ENCODE measurements around the gene FAF1. TPM values are rescaled to one million over a fixed set of nuclear protein-coding genes. Genes with fewer than 3 reads are reported as not detected.

Gene FAF1
- total RNA-seq, 1 experiment from 2014 or later = 14.7 TPM

- H3K79me2 ChIP-seq (ENCODE audit: low read length) = peaks cover 87% of the 10 kb centered on the region
- ChIA-PET POLR2A (ENCODE audit: unreplicated experiment) (no interaction called here), CTCF (interaction anchor here (1.6 kb wide), 1 partner anchor 102 kb away, joined by 4 read pairs; no protein-coding TSS in a partner anchor)
- H3K27ac ChIP-seq (ENCODE audit: low read length) = peak overlapping the region; percentile 62; the same call in 1 of the 2 replicates
- peak overlapping the region; percentile 87 for H3K9ac ChIP-seq (ENCODE audit: low read length)
- H4K20me1 ChIP-seq (ENCODE audit: low read length) = no peaks in the 10 kb centered on the region; the same call in 1 of the 2 replicates
- H3K27me3 ChIP-seq (ENCODE audit: low read length) = no peaks in the 10 kb centered on the region
- no peak for TF ChIP-seq EZH2 (IDR thresholded peaks at IDR 0.05; ENCODE audit: low read length, unreplicated experiment)
- TF ChIP-seq CTCF (conservative IDR thresholded peaks at IDR 0.05; ENCODE audit: low read depth, low read length) = no peak
- no peak for TF ChIP-seq EZH2phosphoT487 (IDR thresholded peaks at IDR 0.05; ENCODE audit: borderline replicate concordance, low read length)
- peak overlapping the region; percentile 85 for H3K4me3 ChIP-seq (ENCODE audit: low read length)
- ATAC-seq (no peak), DNase-seq (peak; percentile 32)
- H3K4me2 ChIP-seq (ENCODE audit: low read length) = peak overlapping the region; percentile 90
- H3K36me3 ChIP-seq (ENCODE audit: low read depth, low read length) = no peaks in the 10 kb centered on the region
- no peaks in the 10 kb centered on the region for H3F3A ChIP-seq (ENCODE audit: low read length, unreplicated experiment)
- H3K9me3 ChIP-seq (ENCODE audit: low read length) = no peaks in the 10 kb centered on the region
- peaks cover 40% of the 10 kb centered on the region for H3K4me1 ChIP-seq (ENCODE audit: insufficient read depth, low read length)
- no peaks in the 10 kb centered on the region for H3K9me2 ChIP-seq (replicated peaks; ENCODE audit: low read length)
- intact Hi-C loops (cut with micrococcal nuclease) = no loop called here
- H2AFZ ChIP-seq (ENCODE audit: low read length) = no peak overlapping the region
- BruUV-seq (replicated peaks) = no TSS peak
Observed at GRCh38 chr1:50975436-50975835, 15.4 kb upstream of the FAF1 start.

GRCh38 chr1:50974618-50974935 lies 14.5 kb upstream of the FAF1 start:
- TF ChIP-seq EZH2phosphoT487 (IDR thresholded peaks at IDR 0.05; ENCODE audit: borderline replicate concordance, low read length) = no peak
- ATAC-seq (no peak), DNase-seq (peak; percentile 35)
- Histone ChIP-seq H3K9me2 (replicated peaks; ENCODE audit: low read length) (no peaks in the 10 kb centered on the region), H3K4me1 (ENCODE audit: insufficient read depth, low read length) (peaks cover 33% of the 10 kb centered on the region), H3F3A (ENCODE audit: low read length, unreplicated experiment) (no peaks in the 10 kb centered on the region), H2AFZ (ENCODE audit: low read length) (peak overlapping the region; percentile 63; the same call in 1 of the 2 replicates), H3K4me2 (ENCODE audit: low read length) (peak overlapping the region; percentile 95), H3K27ac (ENCODE audit: low read length) (peak overlapping the region; percentile 37), H4K20me1 (ENCODE audit: low read length) (no peaks in the 10 kb centered on the region; the same call in 1 of the 2 replicates), H3K9me3 (ENCODE audit: low read length) (no peaks in the 10 kb centered on the region), H3K9ac (ENCODE audit: low read length) (peak overlapping the region; percentile 93), H3K79me2 (ENCODE audit: low read length) (peaks cover 87% of the 10 kb centered on the region), H3K27me3 (ENCODE audit: low read length) (no peaks in the 10 kb centered on the region), H3K36me3 (ENCODE audit: low read depth, low read length) (no peaks in the 10 kb centered on the region), H3K4me3 (ENCODE audit: low read length) (peak overlapping the region; percentile 93)
- ChIA-PET POLR2A (ENCODE audit: unreplicated experiment) (no interaction called here), CTCF (no interaction called here)
- intact Hi-C loops (cut with micrococcal nuclease) = no loop called here
- no TSS peak for BruUV-seq (replicated peaks)

GRCh38 chr1:50973875-50974617 lies 14.0 kb upstream of the FAF1 start:
- peaks cover 27% of the 10 kb centered on the region for H3K4me1 ChIP-seq (ENCODE audit: insufficient read depth, low read length)
- POLR2A ChIA-PET (ENCODE audit: unreplicated experiment) = no interaction called here
- ATAC-seq (no peak), DNase-seq (peak; percentile 57)
- no peaks in the 10 kb centered on the region for H3K9me2 ChIP-seq (replicated peaks; ENCODE audit: low read length)
- H3K27ac ChIP-seq (ENCODE audit: low read length) = peak overlapping the region; percentile 37
- CTCF ChIA-PET = no interaction called here
- no TSS peak for BruUV-seq (replicated peaks)
- peaks cover 87% of the 10 kb centered on the region for H3K79me2 ChIP-seq (ENCODE audit: low read length)
- H3K4me2 ChIP-seq (ENCODE audit: low read length) = peak overlapping the region; percentile 95
- no peaks in the 10 kb centered on the region for H3K36me3 ChIP-seq (ENCODE audit: low read depth, low read length)
- no peak for TF ChIP-seq EZH2phosphoT487 (IDR thresholded peaks at IDR 0.05; ENCODE audit: borderline replicate concordance, low read length)
- no peak for TF ChIP-seq EZH2 (IDR thresholded peaks at IDR 0.05; ENCODE audit: low read length, unreplicated experiment)
- TF ChIP-seq CTCF (conservative IDR thresholded peaks at IDR 0.05; ENCODE audit: low read depth, low read length) = no peak
- H4K20me1 ChIP-seq (ENCODE audit: low read length) = no peaks in the 10 kb centered on the region; the same call in 1 of the 2 replicates
- H2AFZ ChIP-seq (ENCODE audit: low read length) = peak overlapping the region; percentile 63
- intact Hi-C loops (cut with micrococcal nuclease) = no loop called here
- peak overlapping the region; percentile 93 for H3K9ac ChIP-seq (ENCODE audit: low read length)
- H3K4me3 ChIP-seq (ENCODE audit: low read length) = peak overlapping the region; percentile 93
- H3F3A ChIP-seq (ENCODE audit: low read length, unreplicated experiment) = no peaks in the 10 kb centered on the region
- H3K27me3 ChIP-seq (ENCODE audit: low read length) = no peaks in the 10 kb centered on the region
- no peaks in the 10 kb centered on the region for H3K9me3 ChIP-seq (ENCODE audit: low read length)

Measured in PC-3 (cell line).